ENCODE results near the gene GATA1.
"Not testable (repeated sequence)": the region's sequence is repeated elsewhere in the genome, so short reads cannot be mapped to it uniquely, and the experiment has no call there.

GATA1 gene

DNA sequence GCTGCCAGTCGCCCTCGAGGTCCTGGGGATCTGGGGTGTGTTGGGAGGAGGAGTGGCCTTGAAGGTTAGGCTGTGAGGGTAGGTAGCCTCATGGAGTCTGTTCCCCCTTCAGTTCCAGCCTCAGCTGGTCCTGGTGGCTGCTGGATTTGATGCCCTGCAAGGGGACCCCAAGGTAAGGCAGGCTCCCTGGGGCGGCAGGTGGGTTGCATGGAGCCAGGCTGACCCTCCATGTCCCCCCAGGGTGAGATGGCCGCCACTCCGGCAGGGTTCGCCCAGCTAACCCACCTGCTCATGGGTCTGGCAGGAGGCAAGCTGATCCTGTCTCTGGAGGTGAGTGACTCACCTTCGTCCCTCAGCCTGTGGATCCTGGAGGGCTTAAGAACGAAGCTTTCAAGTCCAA is 28.3 kb downstream of the GATA1 start:
- no peak for DNase-seq (ENCODE audit: low read depth, low spot score)

DNA sequence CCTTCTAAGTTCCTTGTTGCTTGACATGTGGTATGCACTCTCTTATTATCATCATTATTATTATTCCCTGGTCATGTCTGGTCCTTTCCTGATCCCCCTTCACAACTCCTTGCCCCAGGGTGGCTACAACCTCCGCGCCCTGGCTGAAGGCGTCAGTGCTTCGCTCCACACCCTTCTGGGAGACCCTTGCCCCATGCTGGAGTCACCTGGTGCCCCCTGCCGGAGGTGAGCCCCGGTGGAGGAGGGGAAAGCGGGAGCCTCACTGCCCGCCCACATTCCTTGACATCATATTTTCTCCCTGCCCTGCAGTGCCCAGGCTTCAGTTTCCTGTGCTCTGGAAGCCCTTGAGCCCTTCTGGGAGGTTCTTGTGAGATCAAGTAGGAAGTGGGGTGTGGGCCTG is 28.9 kb downstream of the GATA1 start:
- no peak for DNase-seq (ENCODE audit: low read depth, low spot score)

DNA sequence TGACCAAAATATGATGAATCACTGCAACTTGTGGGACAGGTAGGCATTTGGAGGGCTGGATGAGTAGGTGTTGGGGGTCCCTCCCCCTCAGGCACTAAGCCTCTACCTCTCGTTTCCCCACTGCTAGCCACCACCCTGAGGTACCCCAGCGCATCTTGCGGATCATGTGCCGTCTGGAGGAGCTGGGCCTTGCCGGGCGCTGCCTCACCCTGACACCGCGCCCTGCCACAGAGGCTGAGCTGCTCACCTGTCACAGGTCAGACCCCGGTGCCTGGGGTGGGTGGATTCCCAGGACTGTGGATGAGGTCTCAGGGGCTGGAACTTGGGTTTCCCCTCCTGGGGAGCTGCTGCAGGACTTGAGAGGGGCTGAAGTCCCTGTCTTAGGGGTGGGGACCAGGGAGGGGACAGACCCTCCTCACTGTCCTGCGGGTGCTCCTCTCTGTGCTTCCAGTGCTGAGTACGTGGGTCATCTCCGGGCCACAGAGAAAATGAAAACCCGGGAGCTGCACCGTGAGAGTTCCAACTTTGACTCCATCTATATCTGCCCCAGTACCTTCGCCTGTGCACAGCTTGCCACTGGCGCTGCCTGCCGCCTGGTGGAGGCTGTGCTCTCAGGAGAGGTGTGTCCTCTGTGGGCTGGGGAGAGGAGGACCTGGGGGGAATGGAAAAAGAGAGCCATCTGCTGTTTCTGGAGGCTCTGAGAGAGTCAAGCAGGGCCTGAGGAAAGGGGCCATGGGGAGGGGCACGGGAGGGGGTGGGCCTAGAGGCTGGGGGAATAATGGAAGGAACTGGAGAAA is 29.8 kb downstream of the GATA1 start:
- no peak for DNase-seq (ENCODE audit: low read depth, low spot score)

- DNase-seq (ENCODE audit: low read depth, low spot score): no peak
Measured at GRCh38 chrX:48818098-48818497, 31.7 kb downstream of the GATA1 start.

DNA sequence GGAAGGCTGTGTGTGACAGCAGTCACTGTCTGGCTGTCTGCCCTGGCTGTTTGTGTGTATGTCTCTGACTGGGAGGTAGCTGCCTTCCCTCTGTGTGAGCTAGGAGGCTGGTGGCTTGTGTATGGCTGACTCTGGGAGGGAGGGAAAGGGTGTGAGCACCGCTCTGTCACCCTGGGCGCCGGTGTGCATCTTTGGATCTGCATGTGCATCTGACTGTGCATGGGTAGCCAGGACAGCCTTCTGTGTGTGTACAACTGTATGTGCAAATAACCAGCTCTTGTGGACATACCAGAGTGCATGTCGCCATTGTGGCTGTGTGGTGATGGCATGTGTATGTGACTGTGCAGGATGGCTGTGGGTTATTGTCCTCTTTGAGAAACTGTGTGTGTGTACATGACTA is 32.5 kb downstream of the GATA1 start:
- no peak for DNase-seq (ENCODE audit: low read depth, low spot score)

GRCh38 chrX:48819394-48819793 is 33.0 kb downstream of the GATA1 start:
- DNase-seq (ENCODE audit: low read depth, low spot score): not testable (repeated sequence)

GRCh38 chrX:48823053-48823452 is 36.7 kb downstream of the GATA1 start:
- DNase-seq (ENCODE audit: low read depth, low spot score): no peak

DNA sequence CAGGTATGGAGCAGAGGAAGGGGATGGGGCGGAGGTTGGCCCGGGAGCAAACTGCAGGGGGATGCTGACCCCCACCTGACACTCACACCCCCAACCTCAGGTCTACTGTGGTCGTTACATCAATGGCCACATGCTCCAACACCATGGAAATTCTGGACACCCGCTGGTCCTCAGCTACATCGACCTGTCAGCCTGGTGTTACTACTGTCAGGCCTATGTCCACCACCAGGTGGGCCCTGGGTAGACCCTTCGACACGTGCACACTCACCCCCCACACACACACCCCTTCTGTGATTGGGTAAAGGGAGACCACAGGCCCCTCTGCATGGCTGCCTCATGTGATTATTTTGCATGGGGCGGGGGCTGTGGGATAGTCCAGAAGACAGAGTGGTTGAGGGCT is 37.7 kb downstream of the GATA1 start:
- no peak for DNase-seq (ENCODE audit: low read depth, low spot score)

DNA sequence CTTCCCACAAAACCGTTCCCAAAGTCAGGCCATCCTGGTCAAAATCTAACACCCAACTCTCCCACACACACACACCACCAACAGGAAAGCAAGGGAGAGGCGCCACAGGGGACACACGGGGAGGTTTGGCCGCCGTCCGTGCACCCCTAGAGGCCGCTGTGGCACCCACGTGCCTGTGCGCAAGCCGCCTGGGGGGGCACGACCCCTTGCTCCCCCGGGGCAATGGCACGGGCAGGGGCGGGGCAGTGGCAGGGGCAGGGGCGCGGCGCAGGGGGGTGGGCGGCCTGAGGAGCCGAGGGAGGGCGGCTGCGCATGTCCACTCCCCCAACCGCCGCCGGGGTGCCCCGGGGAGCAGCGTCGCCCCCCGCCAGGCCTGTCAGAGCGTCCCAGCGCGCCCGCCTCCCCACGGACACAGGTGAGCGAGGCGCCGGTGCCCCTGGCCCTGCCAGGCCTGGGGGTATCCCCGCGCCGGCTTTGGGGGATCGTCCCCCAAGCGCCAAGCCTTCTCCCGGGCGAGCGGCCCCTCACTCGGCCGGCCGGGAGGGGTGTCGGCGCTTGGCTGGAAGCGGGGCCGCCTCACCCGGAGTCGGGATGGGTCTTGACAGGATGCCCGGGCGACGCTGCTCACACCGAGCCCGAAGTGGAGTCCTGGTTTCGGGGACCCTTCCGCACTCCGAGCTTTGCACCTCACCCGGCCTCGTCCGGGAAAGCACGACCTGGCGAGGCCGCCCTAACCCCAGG is 39.9 kb downstream of the GATA1 start, which contains the start of gene ERAS:
ERAS (plus strand) TSS at position 379 of the 741 bp plus-strand sequence. CDS start 2,611 bp downstream, outside the sequence.
- no peak for DNase-seq (ENCODE audit: low read depth, low spot score)

- DNase-seq (ENCODE audit: low read depth, low spot score): no peak
Measured at GRCh38 chrX:48826876-48827653, 40.7 kb downstream of the GATA1 start.

DNA sequence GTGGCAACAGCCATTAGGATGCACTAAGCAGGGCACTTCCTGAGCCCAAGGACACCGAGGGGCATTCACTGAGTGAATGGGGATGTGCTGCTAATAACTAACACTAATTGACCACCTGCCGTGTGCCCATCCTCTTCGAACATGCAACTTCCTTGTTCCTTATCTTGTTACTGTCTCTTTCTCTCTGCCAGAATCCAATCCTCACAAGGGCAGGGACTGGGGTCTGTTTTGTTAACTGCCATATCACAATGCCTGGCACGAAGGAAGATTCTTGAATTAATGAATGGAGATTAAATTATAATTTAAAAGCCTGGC is 41.2 kb downstream of the GATA1 start:
- DNase-seq (ENCODE audit: low read depth, low spot score): no peak

DNA sequence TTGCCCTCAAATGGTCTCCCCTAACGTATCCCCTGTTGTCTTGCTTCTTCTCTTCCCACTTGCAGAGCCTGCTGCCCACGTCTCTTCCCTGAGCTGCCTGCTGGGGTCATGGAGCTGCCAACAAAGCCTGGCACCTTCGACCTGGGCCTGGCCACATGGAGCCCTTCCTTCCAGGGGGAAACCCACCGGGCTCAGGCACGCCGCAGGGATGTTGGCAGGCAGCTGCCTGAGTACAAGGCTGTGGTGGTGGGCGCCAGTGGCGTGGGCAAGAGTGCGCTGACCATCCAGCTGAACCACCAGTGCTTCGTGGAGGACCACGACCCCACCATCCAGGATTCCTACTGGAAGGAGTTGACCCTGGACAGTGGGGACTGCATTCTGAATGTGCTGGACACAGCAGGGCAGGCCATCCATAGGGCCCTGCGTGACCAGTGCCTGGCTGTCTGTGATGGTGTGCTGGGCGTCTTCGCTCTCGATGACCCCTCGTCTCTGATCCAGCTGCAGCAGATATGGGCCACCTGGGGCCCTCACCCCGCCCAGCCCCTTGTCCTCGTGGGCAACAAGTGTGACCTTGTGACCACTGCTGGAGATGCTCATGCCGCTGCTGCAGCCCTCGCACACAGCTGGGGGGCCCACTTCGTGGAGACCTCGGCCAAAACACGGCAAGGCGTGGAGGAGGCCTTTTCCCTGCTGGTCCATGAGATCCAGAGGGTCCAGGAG is 42.8 kb downstream of the GATA1 start:
- DNase-seq (ENCODE audit: low read depth, low spot score): no peak

- DNase-seq (ENCODE audit: low read depth, low spot score): no peak
Measured at GRCh38 chrX:48831136-48831908, 44.9 kb downstream of the GATA1 start.

GRCh38 chrX:48831909-48832291 is 45.5 kb downstream of the GATA1 start:
- DNase-seq (ENCODE audit: low read depth, low spot score): no peak

GRCh38 chrX:48833542-48834138 is 47.2 kb downstream of the GATA1 start:
- no peak for DNase-seq (ENCODE audit: low read depth, low spot score)

DNA sequence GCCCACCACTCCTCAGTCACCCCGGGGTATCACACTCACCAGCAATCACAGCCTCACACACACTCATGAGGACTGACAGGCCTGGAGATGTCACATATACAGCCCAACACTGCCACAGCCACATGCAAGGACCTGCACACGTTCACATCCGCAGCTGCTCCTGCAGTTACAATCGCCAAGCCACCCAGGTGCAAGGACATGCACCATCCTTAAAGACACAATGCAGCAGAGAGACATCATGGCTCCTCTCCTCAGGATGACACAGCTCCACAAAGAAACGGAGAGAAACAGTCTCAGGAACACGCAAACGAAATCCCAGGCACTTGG is 48.0 kb downstream of the GATA1 start:
- no peak for DNase-seq (ENCODE audit: low read depth, low spot score)

DNA sequence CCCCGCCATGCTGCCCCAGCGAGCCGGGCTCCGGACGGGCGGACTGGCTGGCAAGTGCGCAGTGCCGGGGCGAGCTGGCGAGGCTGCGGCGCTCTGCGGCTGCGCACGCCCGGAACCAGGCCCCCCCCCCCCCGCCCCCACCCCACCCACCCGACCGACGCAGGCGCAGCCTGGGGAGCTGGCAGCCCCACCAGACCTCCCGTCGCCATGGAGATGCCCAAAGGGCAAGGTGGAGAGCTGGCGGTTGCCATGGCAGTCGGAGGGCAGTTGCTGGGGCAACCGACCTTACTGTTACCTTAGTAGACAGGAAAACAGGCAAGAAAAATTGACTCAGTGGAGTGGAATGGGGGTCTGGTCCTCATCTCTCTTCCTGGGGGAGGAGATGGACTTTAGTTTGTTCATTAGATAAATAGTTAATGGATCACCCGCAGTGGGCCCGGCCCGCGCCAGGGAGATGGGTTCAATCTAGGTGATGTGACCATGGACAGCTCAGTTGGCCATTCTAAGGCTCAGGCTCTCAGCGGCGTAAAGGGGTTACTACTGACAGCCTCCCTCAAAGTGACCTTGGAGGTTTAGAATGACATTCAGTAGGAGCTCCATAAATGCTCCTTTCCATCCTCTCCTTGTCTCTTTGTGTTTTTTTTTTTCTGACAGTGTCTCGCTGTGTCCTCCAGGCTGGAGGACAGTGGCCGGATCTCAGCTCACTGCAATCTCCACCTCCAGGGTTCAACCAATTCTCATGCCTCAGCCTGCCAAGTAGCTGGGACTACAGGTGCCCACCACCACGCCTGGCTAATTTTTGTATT is 49.3 kb downstream of the GATA1 start, which contains the start of gene PCSK1N:
PCSK1N (minus strand) TSS at position 87 of the 806 bp plus-strand sequence; CDS start at position 9, 78 bp downstream.
- DNase-seq (ENCODE audit: low read depth, low spot score): no peak

DNA sequence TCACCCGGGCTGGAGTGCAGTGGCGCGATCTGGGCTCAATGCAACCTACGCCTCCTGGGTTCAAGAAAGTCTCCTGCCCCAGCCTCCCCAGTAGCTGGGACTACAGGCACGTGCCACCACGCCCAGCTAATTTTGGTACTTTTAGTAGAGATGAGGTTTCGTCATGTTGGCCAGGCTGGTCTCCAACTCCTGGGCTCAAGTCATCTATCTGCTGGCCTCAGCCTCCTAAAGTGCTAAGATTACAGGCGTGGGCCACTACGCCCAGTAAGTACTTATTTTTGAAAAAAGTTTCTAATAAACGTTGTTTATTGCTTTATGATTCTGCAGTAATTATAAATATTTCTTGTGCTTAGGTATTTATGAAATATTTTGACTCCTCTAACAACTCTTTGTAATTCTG is 53.3 kb downstream of the GATA1 start:
- DNase-seq (ENCODE audit: low read depth, low spot score): no peak

Measured in brain pericyte (primary cell).